ENCODE results near the gene HSD17B14.

Gene HSD17B14

GRCh38 chr19:48814895-48815294 is 21.4 kb downstream of the HSD17B14 start:
- no peak for TF ChIP-seq CTCF (IDR thresholded peaks at IDR 0.05)

- TF ChIP-seq CTCF (IDR thresholded peaks at IDR 0.05) = no peak
Measured at GRCh38 chr19:48813123-48813913, 23.0 kb downstream of the HSD17B14 start.

GRCh38 chr19:48812094-48812929 is 24.0 kb downstream of the HSD17B14 start:
- no peak for TF ChIP-seq CTCF (IDR thresholded peaks at IDR 0.05)

- TF ChIP-seq CTCF (IDR thresholded peaks at IDR 0.05) = no peak
Measured at GRCh38 chr19:48810151-48810550, 26.1 kb downstream of the HSD17B14 start.

- no peak for TF ChIP-seq CTCF (IDR thresholded peaks at IDR 0.05)
Measured at GRCh38 chr19:48807590-48808308, 28.5 kb downstream of the HSD17B14 start.

- TF ChIP-seq CTCF (IDR thresholded peaks at IDR 0.05) = no peak
Measured at GRCh38 chr19:48806818-48807589, 29.3 kb downstream of the HSD17B14 start.

GRCh38 chr19:48806518-48806817 is 29.8 kb downstream of the HSD17B14 start:
- no peak for TF ChIP-seq CTCF (IDR thresholded peaks at IDR 0.05)

Data from LNCAP (cell line).